Subcutaneous abdominal adipose tissue (tissue), 5 donors: Measurements from ENCODE around the gene TMEFF1.

Source experiments
- H3K27ac ChIP-seq: one replicate; pipeline ENCODE4 v1.7.0; 2013; ENCODE audit warnings: low read depth, mild to moderate bottlenecking, inconsistent platforms, low read length, moderate library complexity
- H3K27me3 ChIP-seq, 5 donors: one replicate each; pipeline ENCODE4 v1.7.0; 2013; ENCODE audit warnings: low read length in 5 of 5, inconsistent platforms in 1 of 5; ENCODE audit not compliant: control insufficient read depth in 5 of 5, insufficient read depth in 4 of 5
- H3K36me3 ChIP-seq, 5 donors: one replicate each; pipeline ENCODE4 v1.7.0; 2013; ENCODE audit warnings: low read length in 5 of 5; ENCODE audit not compliant: control insufficient read depth in 5 of 5, insufficient read depth in 5 of 5
- H3K4me1 ChIP-seq, 5 donors: one replicate each; pipeline ENCODE4 v1.7.0; 2013; ENCODE audit warnings: low read length in 5 of 5, mild to moderate bottlenecking in 3 of 5, moderate library complexity in 1 of 5; ENCODE audit not compliant: control insufficient read depth in 5 of 5, insufficient read depth in 5 of 5
- H3K4me3 ChIP-seq, 5 donors: one replicate each; pipeline ENCODE4 v1.7.0; 2013; ENCODE audit warnings: low read length in 5 of 5, low read depth in 1 of 5
- H3K9ac ChIP-seq, 5 donors: one replicate each; pipeline ENCODE4 v1.7.0; 2013; ENCODE audit warnings: low read length in 5 of 5, mild to moderate bottlenecking in 4 of 5, moderate library complexity in 3 of 5
- H3K9me3 ChIP-seq, 5 donors: one replicate each; pipeline ENCODE4 v1.7.0; 2013; ENCODE audit warnings: low read length in 5 of 5; ENCODE audit not compliant: control insufficient read depth in 5 of 5
- donor health status: healthy.
- donor health status: healthy.
- donor health status: healthy.
- donor health status: healthy.
- donor health status: healthy.

The TMEFF1 gene

GRCh38 chr9:100595391-100596199 lies 122.6 kb downstream of the TMEFF1 start:
- H3K36me3 ChIP-seq, result no peaks in the 10 kb centered on the region
- H3K4me3 ChIP-seq, result no peak overlapping the region
- no peaks in the 10 kb centered on the region for H3K27me3 ChIP-seq
- H3K27ac ChIP-seq, result no peak overlapping the region
- peaks cover 0 to 18% (median 12%) of the 10 kb centered on the region in 5 donors for H3K4me1 ChIP-seq
- H3K9ac ChIP-seq, result no peak overlapping the region
- no peaks in the 10 kb centered on the region for H3K9me3 ChIP-seq

GRCh38 chr9:100597236-100597635 lies 124.3 kb downstream of the TMEFF1 start:
- Histone ChIP-seq H3K9me3 (no peaks in the 10 kb centered on the region), H3K36me3 (no peaks in the 10 kb centered on the region), H3K4me1 (peaks cover 0 to 18% (median 12%) of the 10 kb centered on the region in 5 donors), H3K9ac (peak overlapping the region in 1 of 5 donors; percentile 39), H3K27me3 (no peaks in the 10 kb centered on the region), H3K27ac (no peak overlapping the region), H3K4me3 (no peak overlapping the region)

GRCh38 chr9:100598641-100599145 lies 125.7 kb downstream of the TMEFF1 start:
- no peaks in the 10 kb centered on the region for H3K36me3 ChIP-seq
- H3K9me3 ChIP-seq, result no peaks in the 10 kb centered on the region
- peaks cover 0 to 18% (median 12%) of the 10 kb centered on the region in 5 donors for H3K4me1 ChIP-seq
- H3K27ac ChIP-seq, result no peak overlapping the region
- H3K27me3 ChIP-seq, result no peaks in the 10 kb centered on the region
- peak overlapping the region in 4 of 5 donors; percentile 49 to 55 (median 51) for H3K9ac ChIP-seq
- H3K4me3 ChIP-seq, result peak overlapping the region; percentile 59 to 72 (median 69)

- H3K27ac ChIP-seq, result no peak overlapping the region
- H3K9me3 ChIP-seq, result no peaks in the 10 kb centered on the region
- H3K9ac ChIP-seq, result no peak overlapping the region
- H3K4me3 ChIP-seq, result no peak overlapping the region
- no peaks in the 10 kb centered on the region for H3K36me3 ChIP-seq
- peaks cover 0 to 15% (median 12%) of the 10 kb centered on the region in 5 donors for H3K4me1 ChIP-seq
- no peaks in the 10 kb centered on the region for H3K27me3 ChIP-seq
Observed at GRCh38 chr9:100600521-100601079, 127.7 kb downstream of the TMEFF1 start.

- H3K36me3 ChIP-seq, result no peaks in the 10 kb centered on the region
- H3K9ac ChIP-seq, result no peak overlapping the region
- no peak overlapping the region for H3K27ac ChIP-seq
- peaks cover 0 to 15% (median 11%) of the 10 kb centered on the region in 5 donors for H3K4me1 ChIP-seq
- no peaks in the 10 kb centered on the region for H3K9me3 ChIP-seq
- H3K4me3 ChIP-seq, result no peak overlapping the region
- H3K27me3 ChIP-seq, result no peaks in the 10 kb centered on the region
Observed at GRCh38 chr9:100601216-100601615, 128.3 kb downstream of the TMEFF1 start.

- H3K4me3 ChIP-seq, result no peak overlapping the region
- no peaks in the 10 kb centered on the region for H3K36me3 ChIP-seq
- H3K4me1 ChIP-seq, result peaks cover 0 to 15% (median 11%) of the 10 kb centered on the region in 5 donors
- no peaks in the 10 kb centered on the region for H3K27me3 ChIP-seq
- H3K9ac ChIP-seq, result no peak overlapping the region
- H3K9me3 ChIP-seq, result no peaks in the 10 kb centered on the region
- no peak overlapping the region for H3K27ac ChIP-seq
Observed at GRCh38 chr9:100602342-100602801, 129.4 kb downstream of the TMEFF1 start.

GRCh38 chr9:100605405-100605804 lies 132.5 kb downstream of the TMEFF1 start:
- Histone ChIP-seq H3K36me3 (no peaks in the 10 kb centered on the region), H3K9me3 (no peaks in the 10 kb centered on the region), H3K9ac (no peak overlapping the region), H3K27me3 (no peaks in the 10 kb centered on the region), H3K4me3 (no peak overlapping the region), H3K4me1 (no peaks in the 10 kb centered on the region), H3K27ac (no peak overlapping the region)

- Histone ChIP-seq H3K27me3 (no peaks in the 10 kb centered on the region), H3K9ac (no peak overlapping the region), H3K4me1 (no peaks in the 10 kb centered on the region), H3K9me3 (peaks cover 0 to 5% (median 0%) of the 10 kb centered on the region in 5 donors), H3K36me3 (no peaks in the 10 kb centered on the region), H3K4me3 (no peak overlapping the region), H3K27ac (no peak overlapping the region)
Observed at GRCh38 chr9:100619194-100619593, 146.2 kb downstream of the TMEFF1 start.

- peaks cover 0 to 5% (median 0%) of the 10 kb centered on the region in 5 donors for H3K9me3 ChIP-seq
- no peaks in the 10 kb centered on the region for H3K4me1 ChIP-seq
- H3K36me3 ChIP-seq, result no peaks in the 10 kb centered on the region
- no peak overlapping the region for H3K27ac ChIP-seq
- H3K9ac ChIP-seq, result no peak overlapping the region
- no peaks in the 10 kb centered on the region for H3K27me3 ChIP-seq
- H3K4me3 ChIP-seq, result no peak overlapping the region
Observed at GRCh38 chr9:100619665-100620064, 146.7 kb downstream of the TMEFF1 start.

GRCh38 chr9:100623969-100624368 lies 151.0 kb downstream of the TMEFF1 start:
- Histone ChIP-seq H3K4me1 (no peaks in the 10 kb centered on the region), H3K36me3 (no peaks in the 10 kb centered on the region), H3K27ac (no peak overlapping the region), H3K9me3 (no peaks in the 10 kb centered on the region), H3K9ac (no peak overlapping the region), H3K27me3 (no peaks in the 10 kb centered on the region), H3K4me3 (no peak overlapping the region)
